HG03354 (cell line): ENCODE results near the gene SLC17A2.
"Not testable (repeated sequence)": the region's sequence is repeated elsewhere in the genome, so short reads cannot be mapped to it uniquely, and the experiment has no call there.

Experiments
- ATAC-seq: cut with Tn5 transposase; IDR thresholded peaks from one replicate; pipeline ENCODE4 v1.9.1; 2021; ENCODE audit warnings: mild to moderate bottlenecking; ENCODE audit not compliant: unreplicated experiment, poor library complexity, severe bottlenecking

SLC17A2 gene

GRCh38 chr6:25952535-25952934 lies 22.0 kb upstream of the SLC17A2 start:
- ATAC-seq: no peak

GRCh38 chr6:25951296-25952032 lies 21.0 kb upstream of the SLC17A2 start:
- no peak for ATAC-seq

DNA sequence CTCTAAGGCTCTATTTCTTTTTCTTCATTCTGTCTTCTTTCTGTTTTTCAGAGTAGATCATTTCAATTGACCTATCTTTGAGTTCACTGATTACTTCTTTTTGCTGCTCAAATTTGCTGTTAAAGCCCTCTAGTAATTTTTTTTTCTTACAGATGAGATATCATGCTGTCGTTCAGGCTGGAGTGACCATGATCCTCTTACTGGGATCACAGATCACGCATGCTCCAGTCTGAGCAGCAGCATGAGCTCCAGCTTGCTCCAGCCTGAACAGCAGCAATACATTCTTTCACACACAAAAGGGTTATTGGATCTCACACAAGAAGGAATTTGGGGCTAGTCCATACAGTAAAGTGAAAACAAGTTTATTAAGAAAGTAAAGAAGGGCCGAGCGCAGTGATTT lies 19.8 kb upstream of the SLC17A2 start:
- ATAC-seq: no peak

GRCh38 chr6:25949695-25950094 lies 19.2 kb upstream of the SLC17A2 start:
- ATAC-seq: no peak

DNA sequence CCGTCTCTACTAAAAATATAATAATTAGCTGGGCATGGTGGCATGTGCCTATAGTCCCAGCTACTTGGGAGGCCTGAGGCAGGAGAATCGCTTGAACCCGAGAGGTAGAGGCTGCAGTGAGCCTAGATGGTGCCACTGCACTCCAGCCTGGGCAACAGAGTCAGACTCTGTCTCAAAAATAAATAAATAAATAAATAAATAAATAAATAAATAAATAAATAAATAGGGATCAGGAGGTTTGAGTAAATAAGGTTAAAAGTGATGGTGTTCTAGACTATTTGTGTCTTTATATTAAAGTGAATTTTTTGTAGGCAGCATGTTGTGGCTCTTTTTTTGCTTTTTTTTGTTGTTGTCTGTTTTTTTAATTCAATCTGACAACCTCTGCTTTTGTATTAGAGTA lies 17.0 kb upstream of the SLC17A2 start:
- not testable (repeated sequence) for ATAC-seq

DNA sequence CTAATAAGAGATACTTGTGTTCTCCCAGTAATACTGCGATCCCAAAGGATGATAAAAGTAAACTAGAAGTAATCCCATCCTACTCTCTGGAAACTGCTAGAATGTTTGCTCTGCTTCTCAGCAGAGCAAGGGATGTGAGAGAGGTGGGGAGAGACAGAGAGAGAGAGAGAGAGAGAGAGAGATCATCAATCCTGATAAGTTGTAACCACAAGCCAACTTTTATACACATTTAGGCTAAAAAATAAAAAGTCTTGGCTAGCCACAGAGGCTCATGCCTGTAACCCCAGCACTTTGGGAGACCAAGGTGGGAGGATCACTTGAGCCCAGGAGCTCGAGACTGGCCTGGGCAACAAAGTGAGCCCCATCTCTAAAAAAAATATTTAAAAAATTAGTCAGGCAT lies 16.1 kb upstream of the SLC17A2 start:
- no peak for ATAC-seq

- ATAC-seq: not testable (repeated sequence)
These were observed 15.2 kb upstream of the SLC17A2 start for GRCh38 chr6:25945738-25946137.

DNA sequence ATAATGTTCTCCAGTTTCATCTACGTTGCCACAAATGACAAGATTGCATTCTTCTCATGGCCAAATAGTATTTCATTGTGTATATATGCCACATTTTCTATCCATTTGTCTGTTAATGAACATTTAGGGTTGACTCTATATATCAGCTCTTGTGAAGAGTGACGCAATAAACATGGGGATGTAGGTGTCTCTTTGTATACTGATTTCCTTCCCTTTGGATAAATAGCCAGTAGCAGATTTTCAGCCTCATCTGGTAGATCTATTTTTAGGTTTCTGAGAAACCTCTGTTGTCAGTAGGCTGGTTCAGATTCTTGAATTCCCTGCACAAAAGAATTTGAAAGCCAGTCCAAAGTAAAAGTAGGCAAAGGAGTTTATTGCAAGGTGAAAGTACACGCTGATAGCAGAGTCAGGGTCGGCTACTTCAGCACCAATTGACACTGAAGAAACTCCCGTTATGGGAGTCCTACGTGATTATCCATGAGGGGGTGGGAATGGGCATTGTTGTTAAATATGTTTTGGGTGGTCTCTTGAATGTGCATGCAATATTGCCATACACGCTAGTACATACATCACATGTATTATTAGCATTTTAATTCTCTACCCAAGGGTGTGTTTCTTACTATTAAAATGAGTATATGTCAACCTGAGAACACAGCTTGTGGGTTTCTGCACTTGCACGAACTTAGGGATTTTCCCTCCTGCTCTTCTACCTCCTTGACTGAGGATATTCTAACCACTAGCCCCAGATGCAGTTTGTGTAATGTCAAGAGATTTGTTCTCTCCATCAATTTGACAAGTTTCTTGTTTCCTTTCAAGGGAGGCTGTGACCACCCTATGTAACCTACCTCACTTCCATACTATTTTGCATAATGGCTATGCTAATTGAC lies 14.4 kb upstream of the SLC17A2 start:
- no peak for ATAC-seq

DNA sequence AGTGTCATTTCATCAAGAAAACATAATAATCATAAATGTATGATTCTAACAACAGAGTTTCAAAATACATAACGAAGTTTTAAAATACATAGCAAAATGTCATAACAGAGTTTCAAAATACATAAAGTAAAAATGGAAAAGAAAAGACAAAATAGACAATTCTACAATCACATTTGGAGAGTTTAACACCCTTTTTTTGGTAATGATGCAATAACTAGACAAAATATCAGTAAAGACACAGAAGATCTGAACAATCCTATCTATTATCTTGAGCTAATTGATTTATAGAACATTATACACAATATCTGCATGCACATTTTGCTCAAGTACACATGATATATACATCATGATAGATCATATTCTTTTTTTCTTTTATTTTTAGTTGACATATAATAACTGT lies 13.4 kb upstream of the SLC17A2 start:
- ATAC-seq: no peak

DNA sequence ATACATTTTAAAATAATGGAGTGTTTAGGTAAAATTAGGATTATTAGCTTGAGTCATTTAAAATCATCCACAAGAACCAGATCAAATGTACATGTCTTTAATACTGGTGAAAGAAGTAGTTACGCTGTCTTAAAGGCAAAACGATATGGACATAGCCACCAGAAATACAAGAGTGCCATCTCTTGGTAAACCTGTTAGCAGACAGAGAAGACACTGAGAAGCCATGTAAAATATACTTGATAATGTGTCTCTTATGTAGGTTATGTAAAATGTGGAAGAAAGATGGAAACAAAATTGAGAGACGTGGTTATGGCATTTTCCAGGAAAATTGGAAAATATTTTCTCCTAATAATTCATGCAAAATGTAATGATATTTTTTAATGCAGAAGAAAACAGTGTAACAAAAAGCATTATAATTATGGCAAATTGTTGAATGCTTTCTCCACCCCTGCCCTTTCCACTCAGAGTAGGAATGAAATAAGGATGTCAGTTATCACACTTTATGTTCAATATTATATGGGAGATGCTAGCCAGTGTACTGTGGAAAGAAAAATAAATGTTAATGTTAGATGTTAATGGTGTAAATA lies 12.2 kb upstream of the SLC17A2 start:
- no peak for ATAC-seq

DNA sequence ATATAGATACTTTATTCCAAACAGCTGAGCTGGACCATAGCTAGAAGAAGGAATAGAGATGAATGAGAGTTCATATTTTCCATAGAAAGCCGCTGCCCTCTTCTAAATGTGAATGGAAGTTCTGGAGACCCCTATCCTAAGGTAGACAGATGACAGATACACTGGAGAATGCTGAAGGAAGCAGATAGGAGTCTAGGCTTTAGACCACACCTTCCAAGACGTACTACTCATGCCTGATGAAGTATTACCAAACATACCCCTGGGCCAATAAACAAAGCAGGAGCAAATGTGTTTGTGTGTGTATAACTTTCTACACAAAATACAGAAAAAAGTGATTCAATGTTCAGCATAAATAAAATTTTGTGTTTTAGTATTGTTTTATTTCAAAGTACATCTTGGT lies 9.1 kb upstream of the SLC17A2 start:
- no peak for ATAC-seq

DNA sequence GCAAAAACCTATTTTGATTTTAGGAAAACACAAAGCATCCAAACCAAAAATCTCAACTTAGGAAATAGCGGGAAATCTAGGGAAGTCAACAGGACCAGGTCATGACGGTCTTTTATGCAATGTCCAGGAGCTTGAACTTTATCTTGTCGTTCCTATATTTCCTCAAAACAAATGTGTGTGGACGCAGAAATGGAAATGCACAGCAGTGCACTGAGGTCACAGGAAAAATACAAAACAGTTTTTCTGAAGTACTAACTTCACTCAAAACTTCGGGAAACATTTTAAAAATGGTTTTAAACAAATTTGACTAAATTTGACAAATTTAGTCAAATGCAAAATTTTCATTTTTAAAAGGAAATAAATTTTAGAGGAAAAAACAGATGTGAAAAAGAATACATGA lies 5.5 kb upstream of the SLC17A2 start:
- no peak for ATAC-seq

- ATAC-seq: no peak
These were observed 4.3 kb upstream of the SLC17A2 start for GRCh38 chr6:25934735-25935313.

GRCh38 chr6:25934156-25934555 lies 3.7 kb upstream of the SLC17A2 start:
- no peak for ATAC-seq

DNA sequence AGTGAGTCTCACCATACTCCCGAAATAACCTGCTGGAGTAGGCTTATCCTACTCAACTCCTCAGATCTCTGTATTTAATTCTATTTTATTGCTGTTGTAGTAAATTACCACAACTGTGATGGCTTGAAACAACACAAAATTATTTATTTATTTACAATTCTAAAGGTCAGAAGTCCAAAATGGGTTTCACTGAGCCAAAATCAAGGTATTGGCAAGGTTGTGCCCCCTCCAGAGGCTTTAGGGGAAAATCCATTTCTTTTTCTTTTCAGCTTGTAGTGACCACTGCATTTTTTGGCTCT lies 869 bp upstream of the SLC17A2 start:
- ATAC-seq: no peak

- not testable (repeated sequence) for ATAC-seq
These were observed 706 bp downstream of the SLC17A2 start for GRCh38 chr6:25929785-25930184.

DNA sequence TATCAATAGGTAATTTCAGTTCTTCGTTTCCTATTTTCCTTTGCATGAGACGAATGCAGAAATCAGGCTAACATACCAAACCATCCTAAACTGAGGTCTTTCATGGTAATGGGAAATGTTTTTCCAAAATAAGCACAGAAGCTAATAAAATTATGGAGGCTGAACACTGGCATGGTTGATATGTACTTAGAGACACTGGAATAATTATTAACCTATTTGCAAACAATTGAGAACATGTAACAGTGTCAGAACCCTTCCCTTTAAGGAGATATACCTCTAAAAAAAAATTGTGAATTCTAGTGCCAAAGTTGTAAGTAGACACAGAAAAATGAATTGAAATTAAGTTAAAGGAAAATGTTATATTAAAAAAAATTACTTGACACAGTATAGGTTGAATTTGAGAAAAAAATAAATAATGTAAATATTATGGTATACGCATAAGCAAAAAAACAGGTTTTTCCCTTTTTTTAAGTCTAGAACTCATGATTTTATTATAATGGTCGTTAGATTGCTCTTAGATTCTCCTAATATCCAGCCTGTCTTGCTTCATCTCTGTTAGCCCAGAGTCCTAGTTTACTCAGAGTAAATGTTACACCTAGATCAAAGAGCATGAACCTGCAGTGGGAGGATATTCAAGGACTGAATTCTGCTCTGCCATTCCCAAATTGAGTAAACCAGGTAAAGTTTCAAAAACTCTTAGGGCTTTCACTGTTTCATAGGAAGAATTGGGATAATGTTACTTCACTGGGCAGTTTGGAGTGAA lies 1.7 kb downstream of the SLC17A2 start:
- ATAC-seq: no peak

GRCh38 chr6:25927756-25928216 lies 2.7 kb downstream of the SLC17A2 start:
- no peak for ATAC-seq

- ATAC-seq: no peak
These were observed 3.3 kb downstream of the SLC17A2 start for GRCh38 chr6:25927178-25927577.

DNA sequence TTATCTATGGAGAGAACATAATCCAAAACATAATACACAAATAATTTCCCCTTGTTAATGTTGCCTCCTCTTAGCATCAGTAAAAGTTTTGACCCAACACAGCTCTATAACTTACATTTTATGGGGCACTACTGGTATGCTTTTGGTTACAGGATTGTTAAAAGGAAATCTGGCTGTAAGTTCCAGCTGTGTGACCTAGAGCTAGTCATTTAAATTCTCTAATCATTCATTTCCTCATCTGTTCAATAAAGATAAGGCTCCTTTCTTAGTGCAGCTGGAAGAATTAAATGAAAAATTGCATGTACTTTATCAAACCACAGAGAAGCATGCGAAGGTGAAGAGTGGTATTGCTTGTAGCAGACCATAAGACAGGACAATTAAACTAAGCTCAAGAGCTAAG lies 4.6 kb downstream of the SLC17A2 start:
- ATAC-seq: no peak
